Hepatocyte (in vitro differentiated cells): ENCODE results near the gene NXPE3. TPM values are rescaled to one million over a fixed set of nuclear protein-coding genes. Genes with fewer than 3 reads are reported as not detected.
A peak's percentile ranks its signal among the peaks of the same experiment; 100 is the strongest.

Experiments used
- DNase-seq: peaks from one replicate; pipeline ENCODE4 v3.0.0-alpha.2; 2016; ENCODE audit warnings: low spot score
- H2AFZ ChIP-seq: fragments of 200-600 bp; sonication (generic); 2 replicates; pipeline ENCODE4 v1.6.0; 2016; ENCODE audit warnings: antibody characterized with exemption, mild to moderate bottlenecking
- H3K27ac ChIP-seq: fragments of 200-600 bp; sonication (generic); 2 replicates; pipeline ENCODE4 v1.5.1; 2016; ENCODE audit warnings: mild to moderate bottlenecking
- H3K27me3 ChIP-seq: fragments of 200-600 bp; sonication (generic); 2 replicates; pipeline ENCODE4 v1.6.1; 2016
- H3K36me3 ChIP-seq: fragments of 200-600 bp; sonication (generic); replicated peaks from 2 replicates; pipeline ENCODE4 v1.5.1; 2016; ENCODE audit warnings: low read depth; ENCODE audit not compliant: insufficient read depth
- H3K4me1 ChIP-seq: fragments of 200-600 bp; sonication (generic); 2 replicates; pipeline ENCODE4 v1.5.1; 2016; ENCODE audit warnings: mild to moderate bottlenecking, moderate library complexity; ENCODE audit not compliant: insufficient read depth
- H3K4me2 ChIP-seq: fragments of 200-600 bp; sonication (generic); 2 replicates; pipeline ENCODE4 v1.6.0; 2016
- H3K4me3 ChIP-seq: fragments of 200-600 bp; sonication (generic); 2 replicates; pipeline ENCODE4 v1.5.1; 2016; ENCODE audit warnings: mild to moderate bottlenecking
- H3K79me2 ChIP-seq: fragments of 200-600 bp; sonication (generic); 2 replicates; pipeline ENCODE4 v1.6.0; 2017; ENCODE audit warnings: mild to moderate bottlenecking
- H3K9me2 ChIP-seq: fragments of 200-600 bp; sonication (generic); replicated peaks from 2 replicates; pipeline ENCODE4 v1.6.0; 2017; ENCODE audit warnings: mild to moderate bottlenecking; ENCODE audit not compliant: insufficient read depth
- H3K9me3 ChIP-seq: fragments of 200-600 bp; sonication (generic); 2 replicates; pipeline ENCODE4 v1.5.1; 2016; ENCODE audit warnings: low read depth, mild to moderate bottlenecking
- H4K20me1 ChIP-seq: fragments of 200-600 bp; sonication (generic); 2 replicates; pipeline ENCODE4 v1.6.0; 2016; ENCODE audit warnings: mild to moderate bottlenecking; ENCODE audit not compliant: insufficient read depth, poor library complexity, severe bottlenecking
- EZH2 ChIP-seq: fragments of 200-600 bp; sonication (generic); IDR thresholded peaks from 2 replicates; pipeline ENCODE4 v1.6.1; 2016; ENCODE audit warnings: antibody characterized with exemption, mild to moderate bottlenecking, borderline replicate concordance
- EZH2phosphoT487 ChIP-seq: fragments of 200-600 bp; sonication (generic); IDR thresholded peaks from one replicate; pipeline ENCODE4 v1.6.1; 2018; ENCODE audit warnings: antibody characterized with exemption, mild to moderate bottlenecking, low read depth, moderate library complexity; ENCODE audit not compliant: unreplicated experiment, severe bottlenecking
- WGBS: methylation state at CpG from one replicate; pipeline ENCODE4 v1.1.6; 2016; ENCODE audit warnings: low lambda C conversion rate; ENCODE audit errors: missing lambda C conversion rate; 5-methylcytosine and 5-hydroxymethylcytosine counted together
- polyA plus RNA-seq: library from polyadenylated mRNA; unstranded; fragments of >200 nt; fragmentation: Nextera tagmentation; extraction: Ambion mirVana; gene quantifications from 2 replicates; pipeline ENCODE4 v1.2.1, GENCODE V29; 2016
- total RNA-seq: library from RNA; depleted of rRNA; stranded (reverse); fragments of >200 nt; gene quantifications from 2 replicates; pipeline ENCODE4 v1.2.3, GENCODE V29; 2014
- TF ChIP-seq, protein P1 (sequence below): fragments of 200-600 bp; sonication (generic); IDR thresholded peaks from 2 replicates; pipeline ENCODE4 v1.5.1; 2016; ENCODE audit warnings: antibody characterized with exemption, mild to moderate bottlenecking; ENCODE audit not compliant: poor library complexity

The NXPE3 gene
- total RNA-seq, result 5.1 and 5.9 TPM in 2 replicates
- polyA plus RNA-seq, result 5.8 and 5.9 TPM in 2 replicates

DNA sequence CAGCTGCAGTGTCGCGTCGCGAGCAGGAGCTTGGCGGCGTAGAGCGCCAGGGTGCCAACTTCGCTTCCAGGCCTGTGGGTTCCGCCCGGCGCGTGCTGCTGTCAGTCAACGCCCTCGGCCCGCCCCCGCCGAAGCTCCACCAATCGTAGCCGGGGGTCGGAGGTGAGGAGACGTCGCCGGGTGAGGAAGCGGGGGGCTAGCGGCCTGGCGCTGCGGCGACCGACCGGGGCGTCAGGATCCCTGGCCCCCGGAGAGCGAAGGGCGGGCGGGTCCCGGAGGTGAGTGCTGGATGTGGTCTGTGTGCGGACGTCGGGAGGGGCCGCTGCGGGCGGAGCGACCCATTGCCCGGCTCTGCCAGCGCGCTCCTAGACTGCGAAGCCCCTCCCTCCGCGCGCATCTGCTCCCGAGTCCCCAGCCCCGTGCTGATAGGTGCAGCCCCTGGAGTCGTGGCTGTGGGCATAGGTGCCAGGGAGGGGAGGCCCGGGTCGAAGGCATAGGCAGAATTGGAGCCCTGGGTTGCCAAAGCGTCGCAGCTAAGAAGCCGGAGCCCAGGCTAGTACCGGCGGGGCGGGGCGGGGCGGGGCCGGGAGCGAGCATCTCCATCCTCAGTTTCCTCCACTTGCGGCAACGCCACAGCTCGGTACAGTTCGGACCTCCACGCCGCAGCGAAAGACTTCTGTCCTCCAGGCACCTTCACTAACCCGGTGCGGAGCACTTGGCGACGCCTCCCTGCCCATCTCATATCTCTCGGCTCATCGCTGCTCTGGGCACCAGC lies at the start of gene NXPE3:
NXPE3 (plus strand) TSS at position 165 of the 775 bp plus-strand sequence. CDS start 6,386 bp downstream, outside the sequence.
- Histone ChIP-seq H3K9me3 (no peaks in the 10 kb centered on the region), H3K9me2 (no peaks in the 10 kb centered on the region), H3K27me3 (no peaks in the 10 kb centered on the region), H3K27ac (peak within 1 kb of the TSS; percentile 83), H4K20me1 (no peaks in the 10 kb centered on the region), H2AFZ (peak within 1 kb of the TSS; percentile 98), H3K4me3 (peak within 1 kb of the TSS; percentile 95), H3K36me3 (no peaks in the 10 kb centered on the region), H3K4me2 (peak within 1 kb of the TSS; percentile 83), H3K4me1 (peaks cover 4% of the 10 kb centered on the region), H3K79me2 (peaks cover 15% of the 10 kb centered on the region)
- TF ChIP-seq EZH2 (no peak), EZH2phosphoT487 (no peak)
- TF ChIP-seq, protein P1, sequence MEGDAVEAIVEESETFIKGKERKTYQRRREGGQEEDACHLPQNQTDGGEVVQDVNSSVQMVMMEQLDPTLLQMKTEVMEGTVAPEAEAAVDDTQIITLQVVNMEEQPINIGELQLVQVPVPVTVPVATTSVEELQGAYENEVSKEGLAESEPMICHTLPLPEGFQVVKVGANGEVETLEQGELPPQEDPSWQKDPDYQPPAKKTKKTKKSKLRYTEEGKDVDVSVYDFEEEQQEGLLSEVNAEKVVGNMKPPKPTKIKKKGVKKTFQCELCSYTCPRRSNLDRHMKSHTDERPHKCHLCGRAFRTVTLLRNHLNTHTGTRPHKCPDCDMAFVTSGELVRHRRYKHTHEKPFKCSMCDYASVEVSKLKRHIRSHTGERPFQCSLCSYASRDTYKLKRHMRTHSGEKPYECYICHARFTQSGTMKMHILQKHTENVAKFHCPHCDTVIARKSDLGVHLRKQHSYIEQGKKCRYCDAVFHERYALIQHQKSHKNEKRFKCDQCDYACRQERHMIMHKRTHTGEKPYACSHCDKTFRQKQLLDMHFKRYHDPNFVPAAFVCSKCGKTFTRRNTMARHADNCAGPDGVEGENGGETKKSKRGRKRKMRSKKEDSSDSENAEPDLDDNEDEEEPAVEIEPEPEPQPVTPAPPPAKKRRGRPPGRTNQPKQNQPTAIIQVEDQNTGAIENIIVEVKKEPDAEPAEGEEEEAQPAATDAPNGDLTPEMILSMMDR, result no peak
- WGBS, result 1% methylated on average over 41 of the region's 78 CpGs
- peak; percentile 88 for DNase-seq

- Histone ChIP-seq H3K36me3 (no peaks in the 10 kb centered on the region), H3K27me3 (no peaks in the 10 kb centered on the region), H3K9me2 (no peaks in the 10 kb centered on the region), H2AFZ (no peak overlapping the region), H3K4me2 (no peak overlapping the region), H3K4me1 (no peaks in the 10 kb centered on the region), H3K9me3 (no peaks in the 10 kb centered on the region), H3K79me2 (peaks cover 18% of the 10 kb centered on the region), H3K4me3 (no peak overlapping the region), H4K20me1 (no peaks in the 10 kb centered on the region), H3K27ac (no peak overlapping the region)
- no peak for DNase-seq
- WGBS, result 96% methylated on average over 5 of the region's 5 CpGs
- TF ChIP-seq EZH2 (no peak), EZH2phosphoT487 (no peak)
- TF ChIP-seq, protein P1, result no peak
Observed at GRCh38 chr3:101729586-101729985, 49.4 kb upstream of the NXPE3 start.

- no peak overlapping the region for H3K4me3 ChIP-seq
- no peaks in the 10 kb centered on the region for H3K36me3 ChIP-seq
- TF ChIP-seq EZH2phosphoT487 (no peak), EZH2 (no peak)
- TF ChIP-seq, protein P1, result no peak
- no peak overlapping the region for H3K4me2 ChIP-seq
- no peak overlapping the region for H2AFZ ChIP-seq
- no peaks in the 10 kb centered on the region for H4K20me1 ChIP-seq
- H3K27me3 ChIP-seq, result no peaks in the 10 kb centered on the region
- DNase-seq, result no peak
- no peaks in the 10 kb centered on the region for H3K9me3 ChIP-seq
- peaks cover 11% of the 10 kb centered on the region for H3K79me2 ChIP-seq
- no peaks in the 10 kb centered on the region for H3K4me1 ChIP-seq
- H3K27ac ChIP-seq, result no peak overlapping the region
- H3K9me2 ChIP-seq, result no peaks in the 10 kb centered on the region
Observed at GRCh38 chr3:101730839-101731238, 48.2 kb upstream of the NXPE3 start.
